Kidney (tissue), 14 donors: Measurements from ENCODE around the gene CNNM4. TPM values are rescaled to one million over a fixed set of nuclear protein-coding genes. Genes with fewer than 3 reads are reported as not detected.

Experiments used
- DNase-seq, 5 donors: peaks; one replicate each; pipeline ENCODE4 v3.0.0-alpha.2; 2013 to 2020
- FAIRE-seq: peaks from 2 replicates; lab custom pipeline; 2012; peaks lifted over from hg19 to GRCh38; lab: Jason Lieb, UNC
- H3K27ac ChIP-seq, 2 donors: one replicate each; pipeline ENCODE4 v1.7.0; 2013; ENCODE audit warnings: low read depth in 2 of 2, low read length in 2 of 2, inconsistent platforms in 1 of 2
- H3K27me3 ChIP-seq: one replicate; pipeline ENCODE4 v1.7.1; 2013; ENCODE audit warnings: low read length, inconsistent platforms; ENCODE audit not compliant: control insufficient read depth, insufficient read depth
- H3K36me3 ChIP-seq, 3 donors: one replicate each; pipeline versions ENCODE4 v1.7.0 to v1.7.1; 2013; ENCODE audit warnings: low read length in 3 of 3, control low read depth in 1 of 3, inconsistent platforms in 1 of 3; ENCODE audit not compliant: insufficient read depth in 3 of 3, control insufficient read depth in 2 of 3
- H3K4me1 ChIP-seq, 3 donors: one replicate each; pipeline versions ENCODE4 v1.7.0 to v1.7.1; 2013; ENCODE audit warnings: low read length in 3 of 3, inconsistent platforms in 1 of 3, low read depth in 1 of 3; ENCODE audit not compliant: control insufficient read depth in 2 of 3, insufficient read depth in 2 of 3
- H3K4me3 ChIP-seq, 3 donors: one replicate each; pipeline versions ENCODE4 v1.7.0 to v1.8.1; 2013; ENCODE audit warnings: low read length in 3 of 3, control low read depth in 1 of 3, inconsistent platforms in 1 of 3
- H3K9ac ChIP-seq, 3 donors: one replicate each; pipeline versions ENCODE4 v1.7.0 to v1.7.1; 2013; ENCODE audit warnings: low read length in 3 of 3, control low read depth in 1 of 3, inconsistent platforms in 1 of 3
- H3K9me3 ChIP-seq, 3 donors: one replicate each; pipeline versions ENCODE4 v1.7.0 to v1.7.1; 2013; ENCODE audit warnings: low read length in 3 of 3, control low read depth in 1 of 3, inconsistent platforms in 1 of 3; ENCODE audit not compliant: control insufficient read depth in 2 of 3, insufficient read depth in 1 of 3
- intact Hi-C: fragments of 100-400 bp; cut with DNase I; formaldehyde crosslinking; loops from one replicate; pipeline ENCODE4 v1.11.1; 2022
- polyA plus RNA-seq: library from polyadenylated mRNA; stranded (reverse); fragments of 350-450 nt; fragmentation: Illumina TruSeq; extraction: RNeasy Lipid Tissue Mini Kit (QIAGEN cat#74804); gene quantifications from one replicate; pipeline ENCODE4 v1.2.3, GENCODE V29; 2014; ENCODE audit warnings: low read depth, low replicate concordance; ENCODE audit not compliant: insufficient read depth
- total RNA-seq: library from RNA; stranded (reverse); fragmentation: NEBNext Ultra II Directional; extraction: Animal tissue kit (Norgen Biotek cat#: 25700); gene quantifications from one replicate; pipeline ENCODE4 v1.2.1, GENCODE V29; 2021
- TF ChIP-seq, protein P1 (sequence below): IDR thresholded peaks from 3 replicates; pipeline ENCODE4 v1.5.1; 2012; ENCODE audit warnings: mild to moderate bottlenecking, moderate library complexity, borderline replicate concordance; ENCODE audit not compliant: insufficient read depth; ENCODE audit errors: extremely low read depth
- donor health status: control.
- donor health status: control.
- donor health status: control.
- donor health status: control.
- donor health status: control.
- donor health status: DM: yes; HTN: yes; CAD: no.
- donor health status: Normal renal cell carcinoma (clear cell type).

CNNM4 gene
- total and polyA plus RNA-seq, 2 donors from 2014 or later = 3.7 to 14.5 TPM

DNA sequence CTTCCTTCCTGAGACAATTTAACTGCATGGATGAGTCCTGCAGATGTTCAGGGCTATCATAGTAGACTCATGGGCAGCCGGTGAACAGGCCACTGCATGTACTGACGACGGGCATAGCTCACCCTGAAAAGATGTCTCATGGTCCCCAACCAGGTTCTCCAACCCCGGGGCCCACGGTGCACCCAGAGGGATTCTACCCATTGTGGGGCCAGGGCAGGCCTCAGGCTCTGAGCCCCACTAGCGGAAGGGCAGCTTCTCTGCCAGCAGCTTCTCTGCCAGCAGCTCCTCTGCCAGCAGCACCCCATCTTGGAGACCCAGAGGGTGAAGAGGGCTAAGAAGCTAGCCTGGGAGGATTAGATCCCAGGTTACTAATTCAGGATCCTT is 3.2 kb upstream of the CNNM4 start:
- Histone ChIP-seq H3K9ac (no peak overlapping the region), H3K27ac (no peak overlapping the region), H3K27me3 (no peaks in the 10 kb centered on the region), H3K4me1 (peaks cover 2 to 19% (median 7%) of the 10 kb centered on the region in 3 donors), H3K9me3 (no peaks in the 10 kb centered on the region), H3K4me3 (no peak overlapping the region), H3K36me3 (no peaks in the 10 kb centered on the region)
- intact Hi-C loops = no loop called here
- DNase-seq (no peak), FAIRE-seq (no peak)
- TF ChIP-seq, protein P1, sequence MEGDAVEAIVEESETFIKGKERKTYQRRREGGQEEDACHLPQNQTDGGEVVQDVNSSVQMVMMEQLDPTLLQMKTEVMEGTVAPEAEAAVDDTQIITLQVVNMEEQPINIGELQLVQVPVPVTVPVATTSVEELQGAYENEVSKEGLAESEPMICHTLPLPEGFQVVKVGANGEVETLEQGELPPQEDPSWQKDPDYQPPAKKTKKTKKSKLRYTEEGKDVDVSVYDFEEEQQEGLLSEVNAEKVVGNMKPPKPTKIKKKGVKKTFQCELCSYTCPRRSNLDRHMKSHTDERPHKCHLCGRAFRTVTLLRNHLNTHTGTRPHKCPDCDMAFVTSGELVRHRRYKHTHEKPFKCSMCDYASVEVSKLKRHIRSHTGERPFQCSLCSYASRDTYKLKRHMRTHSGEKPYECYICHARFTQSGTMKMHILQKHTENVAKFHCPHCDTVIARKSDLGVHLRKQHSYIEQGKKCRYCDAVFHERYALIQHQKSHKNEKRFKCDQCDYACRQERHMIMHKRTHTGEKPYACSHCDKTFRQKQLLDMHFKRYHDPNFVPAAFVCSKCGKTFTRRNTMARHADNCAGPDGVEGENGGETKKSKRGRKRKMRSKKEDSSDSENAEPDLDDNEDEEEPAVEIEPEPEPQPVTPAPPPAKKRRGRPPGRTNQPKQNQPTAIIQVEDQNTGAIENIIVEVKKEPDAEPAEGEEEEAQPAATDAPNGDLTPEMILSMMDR = no peak

DNA sequence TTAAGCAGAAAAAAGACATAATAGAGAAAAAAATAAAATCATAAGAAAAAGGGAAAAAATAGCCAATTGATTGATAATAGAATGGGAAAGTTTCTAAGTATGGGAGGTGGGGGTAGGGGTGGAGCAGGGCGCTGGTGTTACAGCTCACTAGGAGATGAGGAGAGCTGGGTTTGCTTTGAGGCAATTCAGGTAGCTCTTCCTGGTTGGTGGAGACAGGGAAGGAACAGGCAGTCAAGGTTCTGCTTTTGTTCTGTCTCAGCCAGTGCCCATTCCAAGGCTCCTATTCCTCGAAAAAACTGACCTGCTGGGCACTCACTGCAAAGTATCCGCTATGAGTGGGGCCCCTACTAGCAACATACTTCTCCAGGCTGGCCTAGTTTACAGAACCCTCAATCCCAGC is 1.7 kb upstream of the CNNM4 start:
- peaks cover 2 to 32% (median 9%) of the 10 kb centered on the region in 3 donors for H3K4me1 ChIP-seq
- no peak overlapping the region for H3K9ac ChIP-seq
- H3K9me3 ChIP-seq = no peaks in the 10 kb centered on the region
- FAIRE-seq (no peak), DNase-seq (no peak)
- H3K4me3 ChIP-seq = no peak overlapping the region
- intact Hi-C loops = no loop called here
- no peaks in the 10 kb centered on the region for H3K36me3 ChIP-seq
- TF ChIP-seq, protein P1 = no peak
- H3K27ac ChIP-seq = no peak overlapping the region
- H3K27me3 ChIP-seq = no peaks in the 10 kb centered on the region

DNA sequence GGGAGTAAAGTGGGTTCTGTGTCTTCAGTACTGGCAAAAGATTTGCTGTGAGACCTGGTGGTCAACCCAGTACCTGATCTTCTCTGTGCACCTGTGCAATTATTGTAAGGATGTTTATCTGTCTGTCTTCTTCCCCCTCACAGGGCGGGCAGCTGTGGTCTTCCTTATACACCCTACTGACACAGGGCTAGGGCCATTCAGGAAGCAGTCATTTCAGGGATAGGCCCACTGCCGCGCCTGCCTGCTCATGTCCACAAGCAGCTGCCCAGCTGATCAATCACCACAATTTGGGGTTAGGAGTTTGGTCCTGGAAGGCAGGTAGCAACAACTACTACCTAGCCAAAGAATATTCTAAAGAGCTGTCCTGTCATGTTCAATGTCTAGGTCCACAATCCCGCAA is 1.2 kb upstream of the CNNM4 start:
- Histone ChIP-seq H3K9ac (no peak overlapping the region), H3K9me3 (no peaks in the 10 kb centered on the region), H3K27ac (no peak overlapping the region), H3K27me3 (no peaks in the 10 kb centered on the region), H3K36me3 (no peaks in the 10 kb centered on the region), H3K4me1 (peaks cover 2 to 34% (median 14%) of the 10 kb centered on the region in 3 donors), H3K4me3 (no peak overlapping the region)
- TF ChIP-seq, protein P1 = no peak
- DNase-seq = no peak
- intact Hi-C loops = no loop called here
- no peak for FAIRE-seq
